GM21737 (cell line): Measurements from ENCODE around the gene COQ10B.
A peak's percentile ranks its signal among the peaks of the same experiment; 100 is the strongest.

ENCODE experiments used
- ATAC-seq: cut with Tn5 transposase; IDR thresholded peaks from one replicate; pipeline ENCODE4 v1.9.1; 2021; ENCODE audit warnings: mild to moderate bottlenecking, moderate library complexity; ENCODE audit not compliant: unreplicated experiment

The COQ10B gene

DNA sequence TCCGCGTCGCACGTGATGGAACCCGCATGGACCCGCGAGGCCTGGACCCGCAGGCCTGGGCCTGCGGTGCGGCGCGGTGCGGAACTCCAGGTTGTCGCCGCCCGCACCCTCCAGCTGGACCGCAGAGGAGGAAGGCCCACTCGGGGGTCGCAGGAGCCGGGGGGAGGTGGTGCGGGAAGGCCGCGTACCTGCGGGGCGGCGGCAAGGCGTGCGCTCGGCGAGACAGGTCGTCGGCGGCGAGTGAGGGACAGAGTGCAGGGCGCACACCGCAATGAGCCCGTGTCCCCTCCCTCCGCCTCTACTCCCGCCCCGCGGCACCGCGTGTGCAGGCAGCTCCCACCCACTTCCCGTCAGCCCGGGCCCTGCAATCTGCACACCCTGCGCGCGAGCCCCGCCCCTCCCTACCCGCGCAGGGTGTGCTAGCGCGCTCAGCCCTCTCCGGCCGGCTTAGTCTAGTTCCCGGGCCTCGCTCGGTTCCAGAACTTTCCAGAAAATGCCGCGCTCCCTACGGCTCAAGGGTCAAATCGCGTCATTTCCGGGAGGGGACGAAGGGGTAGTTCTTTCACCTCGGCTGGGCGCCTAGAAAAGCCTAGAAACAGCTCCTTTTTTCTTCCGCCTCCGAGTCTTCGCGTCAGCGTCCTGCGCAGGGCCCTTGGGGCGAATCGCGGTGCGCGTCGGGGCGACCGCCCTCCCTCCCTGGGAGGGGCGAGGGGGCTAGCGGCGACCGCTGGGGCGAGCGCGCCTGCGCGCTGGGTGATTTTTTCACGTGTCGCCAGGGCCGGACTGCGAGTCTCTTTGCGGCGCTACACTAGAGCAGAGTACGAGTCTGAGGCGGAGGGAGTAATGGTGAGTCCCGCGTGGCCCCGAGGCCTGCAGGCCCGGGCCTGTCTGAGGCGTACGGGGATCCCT, 46.5 kb downstream of the COQ10B start, which contains the start of the genes HSPD1 and HSPE1:
Gene HSPD1 (minus strand): TSS at position 247 of the 909 bp plus-strand sequence. CDS start 992 bp downstream, outside the sequence.
Gene HSPE1 (plus strand): TSS at position 786 of the 909 bp plus-strand sequence. CDS start 58 bp downstream, at position 844.
- peak; percentile 86 for ATAC-seq

DNA sequence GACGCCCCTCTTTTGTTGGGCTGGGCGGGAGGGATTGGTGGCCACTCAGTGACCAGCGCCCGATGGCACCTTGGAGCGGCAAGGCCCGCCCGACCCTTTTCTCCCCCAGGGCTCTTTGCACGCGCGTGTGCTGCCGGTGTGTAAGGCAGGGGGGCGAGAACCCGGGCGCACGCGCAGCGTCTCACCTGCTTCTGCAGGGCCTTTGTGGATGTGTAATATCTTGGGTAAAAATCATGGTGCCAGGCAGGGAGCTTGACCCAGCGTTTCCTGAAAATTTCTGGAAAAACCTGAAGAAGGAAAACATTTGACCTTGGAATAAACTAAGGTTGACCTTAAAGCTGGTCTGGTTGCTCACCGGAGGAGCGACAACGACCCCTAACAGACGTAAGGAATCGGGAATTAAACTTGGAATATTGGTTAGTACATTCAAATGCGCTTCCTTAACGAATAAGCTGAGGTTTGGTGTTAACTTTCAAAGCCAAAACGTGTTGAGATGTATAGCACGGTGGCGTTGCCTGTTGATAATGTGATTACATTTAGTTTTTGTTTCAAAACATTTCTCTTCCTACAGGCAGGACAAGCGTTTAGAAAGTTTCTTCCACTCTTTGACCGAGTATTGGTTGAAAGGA, 47.3 kb downstream of the COQ10B start:
- peak; percentile 3 for ATAC-seq

DNA sequence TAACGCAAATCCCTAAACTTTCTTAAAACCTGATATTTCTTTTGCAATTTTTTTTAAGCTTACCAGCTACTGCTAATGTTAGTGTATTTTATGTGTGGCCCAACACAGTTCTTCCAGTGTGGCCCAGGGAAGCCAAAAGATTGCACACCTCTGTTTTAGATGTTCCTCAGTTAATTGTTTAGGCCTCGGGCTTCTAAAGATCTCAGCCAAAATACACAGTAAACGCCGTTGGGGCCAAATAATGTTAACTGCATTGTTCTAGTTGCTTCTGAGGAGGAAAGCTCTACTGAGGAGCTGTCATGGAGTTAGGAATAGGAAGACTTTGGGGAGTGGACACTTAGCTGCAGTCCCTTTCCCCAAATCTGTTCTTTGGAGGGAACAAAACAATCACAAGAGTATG, 48.8 kb downstream of the COQ10B start:
- ATAC-seq, result no peak

DNA sequence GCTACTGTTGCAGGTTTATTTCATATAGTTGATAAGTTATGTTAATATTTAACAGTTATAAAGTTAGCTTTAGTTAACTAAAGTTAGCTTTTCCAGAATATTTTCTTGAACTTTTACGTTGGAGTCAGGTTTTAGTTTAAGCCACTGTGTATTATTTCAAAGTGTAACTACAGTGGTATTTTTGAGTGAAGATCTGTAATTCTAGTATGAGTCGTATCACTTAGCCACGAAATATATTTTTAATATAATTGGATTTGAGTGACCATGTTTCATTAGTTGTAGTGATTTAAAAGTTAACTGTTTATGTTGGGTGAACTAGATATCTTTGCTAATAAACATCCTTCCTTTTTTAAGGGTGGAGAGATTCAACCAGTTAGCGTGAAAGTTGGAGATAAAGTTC, 49.3 kb downstream of the COQ10B start:
- no peak for ATAC-seq

DNA sequence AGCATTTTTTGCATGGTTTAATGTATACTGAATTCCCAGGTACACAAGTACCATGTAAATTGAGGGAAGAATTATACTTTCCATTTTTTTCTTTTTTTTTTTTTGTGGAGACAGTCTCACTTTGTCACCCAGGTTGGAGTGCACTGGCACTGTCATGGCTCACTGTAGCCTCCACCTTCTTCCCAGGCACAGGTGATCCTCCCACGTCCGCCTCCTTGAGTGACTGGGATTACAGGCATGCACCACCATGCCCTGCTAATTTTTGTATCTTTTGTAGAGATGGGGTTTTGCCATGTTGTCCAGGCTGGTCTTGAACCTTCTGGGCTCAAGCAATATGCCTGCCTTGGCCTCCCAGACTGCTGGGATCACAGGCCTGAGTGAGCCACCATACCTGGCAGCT, 50.6 kb downstream of the COQ10B start:
- no peak for ATAC-seq

DNA sequence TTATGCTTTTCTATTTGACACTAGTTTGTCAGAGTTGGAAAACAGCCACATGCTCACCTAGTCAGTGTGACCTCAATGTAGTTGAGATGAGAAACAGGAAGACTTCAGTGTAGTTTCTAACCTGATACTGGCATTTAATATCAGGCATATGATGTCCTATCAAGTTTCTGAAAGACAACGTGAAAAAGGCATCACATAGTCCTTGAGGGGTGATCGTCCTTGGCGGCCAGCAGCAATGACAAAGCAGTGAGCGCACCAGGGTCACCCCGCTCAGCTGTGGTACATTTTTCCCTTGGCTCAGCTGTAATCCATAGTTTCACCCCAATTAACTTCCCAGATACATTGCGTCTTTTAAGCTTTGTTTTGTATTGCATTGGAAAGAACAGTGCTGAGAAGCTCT, 51.2 kb downstream of the COQ10B start:
- ATAC-seq, result no peak

DNA sequence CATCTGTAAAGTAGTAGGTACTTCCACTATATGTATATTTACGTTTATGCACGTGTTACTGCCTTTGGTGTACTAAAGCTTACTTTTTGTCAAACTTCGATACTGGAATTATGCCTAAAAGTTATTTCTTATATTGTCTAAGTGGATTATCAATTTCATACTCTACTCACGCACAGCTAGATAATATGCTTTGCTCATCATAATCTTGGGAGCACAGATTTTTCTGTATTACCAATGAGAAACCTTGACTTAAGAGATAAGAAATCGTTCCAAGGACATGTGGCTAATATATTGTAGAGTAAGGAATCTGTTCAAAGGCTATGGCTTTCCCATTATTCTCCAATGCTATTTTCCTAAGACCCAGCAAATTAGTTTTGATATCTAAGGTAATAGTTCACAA, 53.3 kb downstream of the COQ10B start:
- ATAC-seq, result no peak

DNA sequence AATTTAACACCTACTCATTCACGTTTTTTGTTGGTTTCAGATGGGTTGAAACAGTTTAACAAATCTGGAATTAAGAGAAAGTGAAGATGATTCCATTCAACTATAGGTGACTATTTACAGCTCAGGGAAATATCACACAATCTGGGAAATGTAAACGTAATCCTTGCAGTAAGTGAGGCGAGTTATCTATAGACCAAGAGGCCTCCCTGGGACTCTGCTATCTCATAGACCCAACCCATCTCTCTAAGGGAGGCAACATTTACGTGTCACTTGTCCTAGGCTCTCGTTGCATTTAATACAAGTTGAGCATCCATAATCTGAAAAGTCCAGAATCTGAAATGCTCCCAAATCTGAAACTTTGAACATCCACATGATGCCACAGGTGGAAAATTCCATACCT, 60.6 kb downstream of the COQ10B start:
- ATAC-seq, result no peak

DNA sequence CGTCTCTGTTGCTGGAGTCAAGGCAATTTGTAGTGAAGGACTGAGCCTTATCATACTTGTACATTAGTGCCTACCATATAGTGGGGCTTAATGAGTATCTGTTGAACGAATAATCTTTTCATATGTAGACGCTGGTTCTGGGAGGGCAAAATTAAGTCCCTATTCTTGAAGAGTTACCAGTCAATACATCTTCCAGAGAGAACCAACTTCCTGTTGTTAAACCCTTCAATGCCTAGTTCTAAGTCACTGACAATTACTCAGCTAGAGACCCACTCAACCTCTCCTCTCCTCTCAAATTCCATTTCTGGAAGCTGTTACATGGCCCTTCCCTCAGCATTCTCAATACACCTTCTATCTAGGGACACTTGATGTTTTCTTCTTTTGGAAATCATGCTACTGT, 61.4 kb downstream of the COQ10B start:
- ATAC-seq, result no peak

DNA sequence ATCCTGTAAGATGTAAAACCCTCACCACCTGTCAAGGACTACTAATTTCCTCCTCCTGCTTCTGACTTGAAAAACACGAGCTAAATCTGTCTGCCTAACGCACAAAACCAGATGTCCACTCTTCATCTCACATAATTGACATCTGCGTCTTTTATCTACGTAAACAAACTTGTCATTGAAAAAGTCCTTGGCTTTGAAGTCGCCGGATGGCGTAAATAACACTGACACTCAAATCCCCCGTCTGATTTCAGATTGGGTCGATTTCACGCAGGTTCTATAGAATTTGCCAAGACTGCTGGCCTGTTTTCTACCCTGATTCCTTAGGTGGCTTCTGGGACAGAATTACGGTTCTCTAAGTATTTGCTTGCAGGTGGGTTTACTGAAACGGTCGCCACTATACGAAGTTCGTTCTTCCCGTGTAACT, 62.0 kb downstream of the COQ10B start:
- ATAC-seq, result peak; percentile 6

DNA sequence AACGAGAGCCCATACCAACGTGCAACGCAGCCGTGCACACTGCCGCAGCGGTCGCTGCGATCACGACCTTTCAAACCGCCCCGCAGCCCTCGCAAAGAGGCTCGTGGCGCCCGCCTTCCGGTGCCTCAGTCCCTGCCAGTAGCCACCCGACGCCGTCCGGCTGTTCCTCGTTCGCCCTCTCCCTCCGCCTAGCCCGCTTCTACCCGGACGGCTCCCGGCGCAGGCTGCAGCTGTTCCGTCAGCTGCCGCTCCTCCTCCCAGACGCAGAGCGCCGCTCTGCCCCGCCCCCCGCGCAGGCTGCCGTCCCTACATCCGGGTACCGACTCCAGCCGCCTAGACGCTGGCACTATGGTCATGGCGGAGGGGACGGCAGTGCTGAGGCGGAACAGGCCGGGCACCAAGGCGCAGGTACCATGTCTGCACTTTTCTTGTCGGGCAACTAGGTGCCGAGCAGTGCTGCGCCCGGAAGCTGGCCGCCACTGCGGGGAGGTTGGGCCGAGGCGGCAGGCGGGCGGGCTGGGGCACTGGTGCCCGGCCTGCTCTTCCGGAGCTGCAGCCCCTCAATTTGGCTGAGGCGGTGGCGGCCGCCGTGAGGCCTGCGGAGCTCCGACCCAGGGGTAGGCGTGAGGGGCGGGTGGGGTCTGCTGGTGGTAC, 62.5 kb downstream of the COQ10B start, which contains the start of gene MOB4:
Gene MOB4 (plus strand): TSS at position 328 of the 654 bp plus-strand sequence. CDS start 21 bp downstream, at position 349.
- ATAC-seq, result peak; percentile 95

DNA sequence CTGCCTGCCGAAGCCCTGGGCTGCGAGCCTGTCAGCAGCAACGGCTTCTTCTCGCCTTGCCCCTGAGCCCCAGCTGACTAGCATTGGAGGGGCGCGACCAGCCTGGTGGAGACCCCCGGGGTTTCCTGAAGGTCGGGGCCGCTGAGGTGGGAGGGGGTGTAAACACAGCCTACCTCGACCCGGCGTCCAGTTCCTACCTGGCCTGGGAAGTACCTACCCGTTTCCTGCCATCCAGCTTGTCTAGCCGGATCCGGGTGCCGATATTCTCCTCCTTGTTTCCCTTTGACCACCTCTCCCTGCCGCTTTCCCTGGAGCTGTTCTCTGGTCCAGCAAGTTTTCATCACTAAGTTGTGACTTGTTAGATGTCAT, 63.0 kb downstream of the COQ10B start:
- ATAC-seq, result no peak

DNA sequence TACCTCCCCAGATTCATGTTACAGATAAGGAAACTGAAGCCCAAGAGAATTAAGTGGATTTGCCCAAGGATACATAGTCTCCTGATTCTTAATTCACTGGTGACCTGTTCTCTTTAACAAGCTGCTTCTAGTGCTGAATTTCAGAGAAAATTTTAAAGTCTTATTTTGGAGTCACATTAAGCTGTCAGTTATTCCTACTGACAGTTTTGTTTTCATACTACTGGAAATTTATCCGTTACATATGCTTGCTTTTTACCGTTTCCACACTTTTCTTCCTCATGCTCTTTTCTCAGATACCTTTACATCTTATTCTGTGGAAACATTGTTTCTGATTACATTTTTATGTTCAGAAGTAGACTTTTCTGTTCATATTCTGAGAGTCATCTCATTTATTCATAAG, 63.8 kb downstream of the COQ10B start:
- no peak for ATAC-seq
